ENCODE measurements around the gene CENPH.
A peak's percentile ranks its signal among the peaks of the same experiment; 100 is the strongest.
"Not testable (repeated sequence)": the region's sequence is repeated elsewhere in the genome, so short reads cannot be mapped to it uniquely, and the experiment has no call there.

Gene CENPH

GRCh38 chr5:69167929-69168328 is 21.5 kb upstream of the CENPH start:
- Histone ChIP-seq H3K4ac (ENCODE audit: low read depth in 1 of 2, low read length in 2 of 2) (no peak overlapping the region), H3K4me3 (ENCODE audit: insufficient read depth in 1 of 2, low read depth in 1 of 2, low read length in 2 of 2) (peak overlapping the region; percentile 83 to 94), H2BK120ac (ENCODE audit: low read depth, low read length) (no peak overlapping the region), H3K9ac (ENCODE audit: low read length) (peak overlapping the region; percentile 92), H4K8ac (ENCODE audit: low read length) (no peak overlapping the region), H3K14ac (ENCODE audit: low read length in 2 of 2) (no peak overlapping the region), H3K4me1 (ENCODE audit: control insufficient read depth, insufficient read depth, low read depth, low read length) (peaks cover 5% of the 10 kb centered on the region), H3K9me3 (ENCODE audit: control insufficient read depth, low read length) (no peaks in the 10 kb centered on the region), H3K23ac (ENCODE audit: low read length in 2 of 2) (no peak overlapping the region), H2BK12ac (ENCODE audit: low read length in 2 of 2) (no peak overlapping the region), H2AK5ac (ENCODE audit: low read length, severe bottlenecking) (no peak overlapping the region), H4K91ac (ENCODE audit: low read length) (no peak overlapping the region), H3K27me3 (ENCODE audit: control insufficient read depth in 1 of 2, insufficient read depth in 1 of 2, low read length in 2 of 2) (no peaks in the 10 kb centered on the region), H3K79me1 (replicated peaks; ENCODE audit: low read length, poor library complexity, severe bottlenecking) (peaks cover 7% of the 10 kb centered on the region), H3K4me2 (ENCODE audit: low read length, poor library complexity, severe bottlenecking) (peak overlapping the region; percentile 92), H2BK15ac (ENCODE audit: low read depth, poor library complexity, severe bottlenecking) (no peak overlapping the region), H3K27ac (ENCODE audit: low read length, poor library complexity, severe bottlenecking) (peak overlapping the region; percentile 34), H2BK5ac (ENCODE audit: low read depth, low read length, poor library complexity, severe bottlenecking) (no peak overlapping the region), H3K36me3 (ENCODE audit: control insufficient read depth in 1 of 2, insufficient read depth in 2 of 2, low read depth in 1 of 2, low read length in 2 of 2) (peaks cover 6 to 11% of the 10 kb centered on the region in 2 experiments), H3K18ac (ENCODE audit: low read depth in 1 of 2, low read length in 2 of 2) (peak overlapping the region in 1 of 2 experiments; percentile 38), H2AFZ (ENCODE audit: low read depth, low read length) (peak overlapping the region; percentile 91)
- 29% methylated on average over 8 of the region's 8 CpGs for WGBS
- no peak for DNase-seq

- H2BK120ac ChIP-seq (ENCODE audit: low read depth, low read length): no peak overlapping the region
- H3K4me3 ChIP-seq (ENCODE audit: insufficient read depth in 1 of 2, low read depth in 1 of 2, low read length in 2 of 2): no peak overlapping the region
- H3K4ac ChIP-seq (ENCODE audit: low read depth in 1 of 2, low read length in 2 of 2): no peak overlapping the region
- H4K91ac ChIP-seq (ENCODE audit: low read length): no peak overlapping the region
- peak; percentile 4 for DNase-seq
- WGBS: no CpG with 5 or more reads among the region's 1 CpG
- no peak overlapping the region for H3K27ac ChIP-seq (ENCODE audit: low read length, poor library complexity, severe bottlenecking)
- H3K18ac ChIP-seq (ENCODE audit: low read depth in 1 of 2, low read length in 2 of 2): no peak overlapping the region
- H3K14ac ChIP-seq (ENCODE audit: low read length in 2 of 2): no peak overlapping the region
- H3K79me1 ChIP-seq (replicated peaks; ENCODE audit: low read length, poor library complexity, severe bottlenecking): peaks cover 14% of the 10 kb centered on the region
- H3K36me3 ChIP-seq (ENCODE audit: control insufficient read depth in 1 of 2, insufficient read depth in 2 of 2, low read depth in 1 of 2, low read length in 2 of 2): peaks cover 10 to 33% of the 10 kb centered on the region in 2 experiments
- H3K9ac ChIP-seq (ENCODE audit: low read length): no peak overlapping the region
- H3K4me2 ChIP-seq (ENCODE audit: low read length, poor library complexity, severe bottlenecking): no peak overlapping the region
- no peak overlapping the region for H4K8ac ChIP-seq (ENCODE audit: low read length)
- H2AFZ ChIP-seq (ENCODE audit: low read depth, low read length): no peak overlapping the region
- H3K27me3 ChIP-seq (ENCODE audit: control insufficient read depth in 1 of 2, insufficient read depth in 1 of 2, low read length in 2 of 2): no peaks in the 10 kb centered on the region
- H2BK5ac ChIP-seq (ENCODE audit: low read depth, low read length, poor library complexity, severe bottlenecking): no peak overlapping the region
- no peaks in the 10 kb centered on the region for H3K9me3 ChIP-seq (ENCODE audit: control insufficient read depth, low read length)
- no peak overlapping the region for H3K23ac ChIP-seq (ENCODE audit: low read length in 2 of 2)
- H3K4me1 ChIP-seq (ENCODE audit: control insufficient read depth, insufficient read depth, low read depth, low read length): peaks cover 5% of the 10 kb centered on the region
- no peak overlapping the region for H2BK15ac ChIP-seq (ENCODE audit: low read depth, poor library complexity, severe bottlenecking)
- no peak overlapping the region for H2BK12ac ChIP-seq (ENCODE audit: low read length in 2 of 2)
- no peak overlapping the region for H2AK5ac ChIP-seq (ENCODE audit: low read length, severe bottlenecking)
Measured at GRCh38 chr5:69170495-69170894, 18.9 kb upstream of the CENPH start.

GRCh38 chr5:69170969-69171368 is 18.4 kb upstream of the CENPH start:
- Histone ChIP-seq H2BK120ac (ENCODE audit: low read depth, low read length) (no peak overlapping the region), H3K4ac (ENCODE audit: low read depth in 1 of 2, low read length in 2 of 2) (no peak overlapping the region), H3K27ac (ENCODE audit: low read length, poor library complexity, severe bottlenecking) (no peak overlapping the region), H3K27me3 (ENCODE audit: control insufficient read depth in 1 of 2, insufficient read depth in 1 of 2, low read length in 2 of 2) (no peaks in the 10 kb centered on the region), H2BK15ac (ENCODE audit: low read depth, poor library complexity, severe bottlenecking) (no peak overlapping the region), H3K79me1 (replicated peaks; ENCODE audit: low read length, poor library complexity, severe bottlenecking) (peaks cover 14% of the 10 kb centered on the region), H3K4me3 (ENCODE audit: insufficient read depth in 1 of 2, low read depth in 1 of 2, low read length in 2 of 2) (no peak overlapping the region), H2BK5ac (ENCODE audit: low read depth, low read length, poor library complexity, severe bottlenecking) (no peak overlapping the region), H3K23ac (ENCODE audit: low read length in 2 of 2) (no peak overlapping the region), H3K4me2 (ENCODE audit: low read length, poor library complexity, severe bottlenecking) (no peak overlapping the region), H3K18ac (ENCODE audit: low read depth in 1 of 2, low read length in 2 of 2) (no peak overlapping the region), H3K36me3 (ENCODE audit: control insufficient read depth in 1 of 2, insufficient read depth in 2 of 2, low read depth in 1 of 2, low read length in 2 of 2) (peaks cover 12 to 35% of the 10 kb centered on the region in 2 experiments), H3K9me3 (ENCODE audit: control insufficient read depth, low read length) (no peaks in the 10 kb centered on the region), H4K8ac (ENCODE audit: low read length) (no peak overlapping the region), H2AFZ (ENCODE audit: low read depth, low read length) (no peak overlapping the region), H2AK5ac (ENCODE audit: low read length, severe bottlenecking) (no peak overlapping the region), H3K4me1 (ENCODE audit: control insufficient read depth, insufficient read depth, low read depth, low read length) (peaks cover 5% of the 10 kb centered on the region), H3K9ac (ENCODE audit: low read length) (no peak overlapping the region), H4K91ac (ENCODE audit: low read length) (no peak overlapping the region), H3K14ac (ENCODE audit: low read length in 2 of 2) (no peak overlapping the region), H2BK12ac (ENCODE audit: low read length in 2 of 2) (no peak overlapping the region)
- no peak for DNase-seq
- 100% methylated on average over 1 of the region's 3 CpGs for WGBS

GRCh38 chr5:69181659-69182293 is 7.6 kb upstream of the CENPH start:
- not testable (repeated sequence) for H3K4ac ChIP-seq (ENCODE audit: low read depth in 1 of 2, low read length in 2 of 2); H2BK12ac ChIP-seq (ENCODE audit: low read length in 2 of 2); H2BK5ac ChIP-seq (ENCODE audit: low read depth, low read length, poor library complexity, severe bottlenecking); H2AK5ac ChIP-seq (ENCODE audit: low read length, severe bottlenecking); H4K8ac ChIP-seq (ENCODE audit: low read length); H3K27ac ChIP-seq (ENCODE audit: low read length, poor library complexity, severe bottlenecking); H3K4me2 ChIP-seq (ENCODE audit: low read length, poor library complexity, severe bottlenecking); H2BK120ac ChIP-seq (ENCODE audit: low read depth, low read length); H3K18ac ChIP-seq (ENCODE audit: low read depth in 1 of 2, low read length in 2 of 2); H4K91ac ChIP-seq (ENCODE audit: low read length); H2BK15ac ChIP-seq (ENCODE audit: low read depth, poor library complexity, severe bottlenecking); H3K9me3 ChIP-seq (ENCODE audit: control insufficient read depth, low read length); H3K9ac ChIP-seq (ENCODE audit: low read length); H3K14ac ChIP-seq (ENCODE audit: low read length in 2 of 2); H2AFZ ChIP-seq (ENCODE audit: low read depth, low read length); DNase-seq; H3K27me3 ChIP-seq (ENCODE audit: control insufficient read depth in 1 of 2, insufficient read depth in 1 of 2, low read length in 2 of 2); H3K4me3 ChIP-seq (ENCODE audit: insufficient read depth in 1 of 2, low read depth in 1 of 2, low read length in 2 of 2); H3K23ac ChIP-seq (ENCODE audit: low read length in 2 of 2); H3K79me1 ChIP-seq (replicated peaks; ENCODE audit: low read length, poor library complexity, severe bottlenecking); H3K4me1 ChIP-seq (ENCODE audit: control insufficient read depth, insufficient read depth, low read depth, low read length)
- H3K36me3 ChIP-seq (ENCODE audit: control insufficient read depth in 1 of 2, insufficient read depth in 2 of 2, low read depth in 1 of 2, low read length in 2 of 2): peaks cover 0 to 16% of the 10 kb centered on the region in 2 experiments
- whole genome bisulfite sequencing: 96% methylated on average over 15 of the region's 15 CpGs
